Endothelial cell of umbilical vein (primary cell): ENCODE measurements around the gene GLCE. TPM values are rescaled to one million over a fixed set of nuclear protein-coding genes. Genes with fewer than 3 reads are reported as not detected.

Experiments used
- BruUV-seq: library from RNA; stranded (reverse); fragments of 400-500 nt; replicated peaks from 2 replicates; lab custom pipeline; 2021; lab: Mats Ljungman, UMichigan
- CTCF ChIA-PET: fragments of 300-600, 350-600 bp; sonication (Branson Sonifier 250); formaldehyde crosslinking; loops from one replicate; lab custom pipeline; 2021; ENCODE audit warnings: antibody characterized with exemption, inconsistent platforms; lab: Charles Lee
- POLR2A ChIA-PET: fragments of 300-600, 350-600 bp; sonication (Branson Sonifier 250); formaldehyde crosslinking; loops from one replicate; lab custom pipeline; 2021; ENCODE audit warnings: antibody characterized with exemption, inconsistent platforms; lab: Charles Lee
- DNase-seq: peaks from one replicate; pipeline ENCODE4 v3.0.0-alpha.2; 2011; ENCODE audit warnings: low read depth, low spot score
- FAIRE-seq: peaks from 2 replicates; lab custom pipeline; 2011; peaks lifted over from hg19 to GRCh38; lab: Jason Lieb, UNC
- H2AFZ ChIP-seq: 2 replicates; pipeline ENCODE4 v1.6.0; 2012; ENCODE audit warnings: low read depth, low read length, control low read depth, inconsistent platforms
- H3K27ac ChIP-seq: 2 replicates; pipeline ENCODE4 v1.5.1; 2011; ENCODE audit warnings: low read depth, mild to moderate bottlenecking, control low read depth, low read length, moderate library complexity; ENCODE audit not compliant: insufficient read depth
- H3K27me3 ChIP-seq, 2 experiments: 2 replicates each; pipeline versions ENCODE4 v1.6.0 to v1.6.1; 2011; ENCODE audit warnings: low read length in 2 of 2, mixed read lengths in 1 of 2; ENCODE audit not compliant: control insufficient read depth in 2 of 2, insufficient read depth in 2 of 2
- H3K36me3 ChIP-seq, 2 experiments: 2 replicates in 1 of 2; 3 replicates in 1 of 2; pipeline ENCODE4 v1.5.1; 2011; ENCODE audit warnings: low read length in 2 of 2, mild to moderate bottlenecking in 1 of 2, moderate library complexity in 1 of 2; ENCODE audit not compliant: control insufficient read depth in 2 of 2, insufficient read depth in 2 of 2; ENCODE audit errors: extremely low read depth in 1 of 2
- H3K4me1 ChIP-seq: 3 replicates; pipeline ENCODE4 v1.5.1; 2011; ENCODE audit warnings: mild to moderate bottlenecking, low read length; ENCODE audit not compliant: control insufficient read depth, insufficient read depth; ENCODE audit errors: extremely low read depth
- H3K4me2 ChIP-seq: 2 replicates; pipeline ENCODE4 v1.6.1; 2011; ENCODE audit warnings: low read length, control low read depth, mixed read lengths; ENCODE audit not compliant: insufficient read depth
- H3K4me3 ChIP-seq, 3 experiments: fragments of 200-600 bp in 1 of 3; sonication (generic), shearing (Covaris generic) in 1 of 3; replicated peaks in 1 of 3; 2 replicates each; pipeline ENCODE4 v1.5.1; 2011 to 2016; ENCODE audit warnings: control low read depth in 3 of 3, low read length in 3 of 3, mild to moderate bottlenecking in 2 of 3, inconsistent platforms in 1 of 3, low read depth in 1 of 3, moderate library complexity in 1 of 3; ENCODE audit not compliant: insufficient read depth in 1 of 3
- H3K79me2 ChIP-seq: 2 replicates; pipeline ENCODE4 v1.6.0; 2012; ENCODE audit warnings: low read length, inconsistent platforms; ENCODE audit not compliant: control insufficient read depth, insufficient read depth
- H3K9ac ChIP-seq: replicated peaks from 2 replicates; pipeline ENCODE3; 2011; ENCODE audit warnings: low read length, control low read depth; ENCODE audit not compliant: insufficient read depth; ENCODE audit errors: extremely low read depth
- H3K9me1 ChIP-seq: replicated peaks from 3 replicates; pipeline ENCODE4 v1.6.0; 2011; ENCODE audit warnings: mild to moderate bottlenecking, low read length; ENCODE audit not compliant: control insufficient read depth, insufficient read depth; ENCODE audit errors: extremely low read depth
- H3K9me3 ChIP-seq: replicated peaks from 2 replicates; pipeline ENCODE4 v1.5.1; 2012; ENCODE audit warnings: low read length, inconsistent platforms; ENCODE audit not compliant: control insufficient read depth, insufficient read depth
- H4K20me1 ChIP-seq: replicated peaks from 2 replicates; pipeline ENCODE3; 2011; ENCODE audit warnings: mild to moderate bottlenecking, low read length; ENCODE audit not compliant: control insufficient read depth, insufficient read depth; ENCODE audit errors: extremely low read depth
- CTCF ChIP-seq, 2 donors: IDR thresholded peaks; 1 replicate in 1 of 2; 2 replicates in 1 of 2; pipeline ENCODE4 v1.5.1; 2011; ENCODE audit warnings: low read length in 2 of 2, mild to moderate bottlenecking in 2 of 2, moderate library complexity in 2 of 2, control low read depth in 1 of 2, inconsistent platforms in 1 of 2, low read depth in 1 of 2; ENCODE audit not compliant: insufficient read depth in 1 of 2; ENCODE audit errors: extremely low read depth in 1 of 2
- EZH2 ChIP-seq: IDR thresholded peaks from 2 replicates; pipeline ENCODE4 v1.6.1; 2012; ENCODE audit warnings: borderline replicate concordance, low read depth, mild to moderate bottlenecking, moderate library complexity, low read length, inconsistent platforms; ENCODE audit not compliant: severe bottlenecking
- FOS ChIP-seq: IDR thresholded peaks from 2 replicates; pipeline ENCODE4 v1.6.1; 2011; ENCODE audit warnings: mild to moderate bottlenecking, low read length, moderate library complexity, borderline replicate concordance; ENCODE audit not compliant: insufficient read depth
- GATA2 ChIP-seq: IDR thresholded peaks from 2 replicates; pipeline ENCODE4 v1.7.0; 2011; ENCODE audit warnings: low read depth, mild to moderate bottlenecking, moderate library complexity, mixed read lengths, low read length; ENCODE audit not compliant: insufficient read length, insufficient read depth
- JUN ChIP-seq: IDR thresholded peaks from 2 replicates; pipeline ENCODE4 v1.6.1; 2011; ENCODE audit warnings: borderline replicate concordance, low read depth; ENCODE audit not compliant: insufficient read length, insufficient read depth
- MAX ChIP-seq: IDR thresholded peaks from 2 replicates; pipeline ENCODE4 v1.6.1; 2011; ENCODE audit not compliant: insufficient read depth, insufficient read length
- MYC ChIP-seq: IDR thresholded peaks from one replicate; pipeline ENCODE4 v1.6.1; 2011; ENCODE audit warnings: mild to moderate bottlenecking, low read depth, low read length
- POLR2A ChIP-seq: IDR thresholded peaks from 2 replicates; pipeline ENCODE4 v1.6.1; 2012; ENCODE audit warnings: low read depth, mild to moderate bottlenecking, control low read depth, low read length
- POLR2AphosphoS5 ChIP-seq: IDR thresholded peaks from 2 replicates; pipeline ENCODE4 v1.6.1; 2012; ENCODE audit warnings: low read depth, mild to moderate bottlenecking, control low read depth, low read length, moderate library complexity; ENCODE audit not compliant: insufficient read depth
- dilution Hi-C: fragments of 300-500 bp; cut with MboI; formaldehyde crosslinking; loops from one replicate; pipeline ENCODE4 v1.15.0; 2019; ENCODE audit warnings: low sequenced_read_pairs; ENCODE audit not compliant: extremely low pct_ligation_motif_present
- intact Hi-C: fragments of 100-400 bp; cut with micrococcal nuclease; formaldehyde crosslinking; loops from one replicate; pipeline ENCODE4 v1.10.0; 2022
- polyA plus RNA-seq, 4 experiments: library from polyadenylated mRNA; depleted of rRNA in 3 of 4; stranded (reverse) in 3 of 4; unstranded in 1 of 4; fragments of >200 nt; gene quantifications; 2 replicates each; pipeline versions ENCODE4 v1.2.1 to v1.2.3, GENCODE V29; 2011 to 2012; ENCODE audit warnings: missing spikeins in 1 of 4
- total RNA-seq: library from RNA; stranded (reverse); gene quantifications from 2 replicates; pipeline ENCODE4 v1.2.3, GENCODE V29; 2021

GLCE gene
- total and polyA plus RNA-seq, 2 donors (not counting 3 experiments of a cell fraction or from before 2014, with no cell fraction given), result 48.1 to 86.6 TPM

GRCh38 chr15:69134791-69135190 is 25.6 kb upstream of the GLCE start:
- DNase-seq (no peak), FAIRE-seq (no peak)
- Histone ChIP-seq H3K9me3 (no peaks in the 10 kb centered on the region), H4K20me1 (no peaks in the 10 kb centered on the region), H3K27me3 (peaks cover 0 to 3% of the 10 kb centered on the region in 2 experiments), H3K36me3 (no peaks in the 10 kb centered on the region), H3K9ac (no peak overlapping the region), H3K4me3 (no peak overlapping the region), H3K4me1 (no peaks in the 10 kb centered on the region), H3K27ac (no peak overlapping the region), H3K4me2 (no peak overlapping the region), H3K9me1 (no peaks in the 10 kb centered on the region), H2AFZ (no peak overlapping the region), H3K79me2 (no peaks in the 10 kb centered on the region)
- POLR2A ChIA-PET, result no interaction called here
- BruUV-seq, result no TSS peak
- intact Hi-C loops (no loop called here), dilution Hi-C loops (no loop called here)
- TF ChIP-seq MAX (no peak), POLR2AphosphoS5 (no peak), JUN (no peak), FOS (no peak), GATA2 (no peak), POLR2A (no peak), MYC (no peak), EZH2 (no peak), CTCF (IDR thresholded peaks at IDR 0.05; ENCODE audit: extremely low read depth in 1 of 2, insufficient read depth in 1 of 2, low read depth in 1 of 2, low read length in 2 of 2) (no peak)
- CTCF ChIA-PET, result no interaction called here
